GM18868 (cell line): ENCODE data around the gene MAG.
"Not testable (repeated sequence)": the region's sequence is repeated elsewhere in the genome, so short reads cannot be mapped to it uniquely, and the experiment has no call there.

Experiments
- ATAC-seq: cut with Tn5 transposase; IDR thresholded peaks from one replicate; pipeline ENCODE4 v1.9.1; 2021; ENCODE audit warnings: mild to moderate bottlenecking, moderate library complexity; ENCODE audit not compliant: unreplicated experiment

Gene MAG

GRCh38 chr19:35279985-35280821 lies 11.8 kb upstream of the MAG start:
- ATAC-seq, result no peak

DNA sequence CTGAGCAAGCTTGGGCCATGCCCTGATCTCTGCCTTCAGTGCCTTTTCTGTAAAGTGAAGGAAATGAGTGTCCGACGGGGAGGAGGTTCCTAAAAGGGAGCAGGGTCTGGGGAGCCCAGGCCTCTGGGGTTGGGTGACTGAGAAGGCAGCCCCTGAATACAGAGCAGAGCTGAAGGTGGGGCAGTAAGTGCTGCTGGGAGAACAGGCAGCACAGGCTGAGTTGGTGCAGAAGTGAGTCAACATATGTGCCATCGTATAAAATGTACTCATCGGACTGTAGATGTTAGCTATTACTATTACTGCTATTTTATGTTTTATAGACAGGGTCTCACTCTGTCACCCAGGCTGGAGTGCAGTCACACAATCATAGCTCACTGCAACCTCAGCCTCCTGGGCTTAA lies 10.7 kb upstream of the MAG start:
- ATAC-seq, result no peak

DNA sequence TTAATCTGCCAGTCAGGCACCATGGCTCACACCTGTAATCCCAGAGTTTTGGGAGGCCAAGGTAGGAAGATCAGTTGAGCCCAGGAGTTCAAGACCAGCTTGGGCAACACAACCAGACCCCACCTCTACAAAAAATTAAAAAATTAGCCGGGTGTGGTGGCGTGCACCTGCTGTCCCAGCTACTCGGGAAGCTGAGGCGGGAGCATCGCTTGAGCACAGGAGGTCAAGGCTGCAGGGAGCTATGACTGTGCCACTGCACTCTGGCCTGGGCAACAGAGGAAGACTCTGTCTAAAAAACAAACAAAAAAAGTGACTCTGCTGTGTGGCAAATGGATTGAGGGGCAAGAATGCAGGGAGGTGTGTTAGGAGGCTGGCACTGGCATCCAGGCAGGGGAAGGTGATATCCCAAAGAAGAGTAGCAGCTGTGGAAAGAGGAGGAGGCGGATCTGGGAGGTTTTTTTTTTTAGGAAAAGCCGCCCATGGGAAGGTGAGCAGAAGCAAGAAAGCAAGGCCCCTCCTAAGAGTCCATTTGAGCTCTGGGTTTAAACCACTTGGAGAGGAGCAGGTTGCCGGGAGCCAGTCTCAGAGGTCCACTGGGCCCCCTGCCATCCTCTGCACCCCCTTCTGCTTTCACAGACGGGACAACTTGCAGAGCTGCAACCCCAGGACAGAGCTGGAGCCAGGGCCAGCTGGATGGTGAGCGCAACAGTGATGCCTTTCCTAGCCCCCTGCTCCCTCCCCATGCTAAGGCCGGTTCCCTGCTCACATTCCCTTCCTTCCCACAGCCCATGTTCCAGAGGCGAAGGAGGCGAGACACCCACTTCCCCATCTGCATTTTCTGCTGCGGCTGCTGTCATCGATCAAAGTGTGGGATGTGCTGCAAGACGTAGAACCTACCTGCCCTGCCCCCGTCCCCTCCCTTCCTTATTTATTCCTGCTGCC lies 7.5 kb upstream of the MAG start:
- no peak for ATAC-seq

GRCh38 chr19:35285095-35285449 lies 6.9 kb upstream of the MAG start:
- ATAC-seq, result no peak

GRCh38 chr19:35285465-35285864 lies 6.5 kb upstream of the MAG start:
- not testable (repeated sequence) for ATAC-seq

DNA sequence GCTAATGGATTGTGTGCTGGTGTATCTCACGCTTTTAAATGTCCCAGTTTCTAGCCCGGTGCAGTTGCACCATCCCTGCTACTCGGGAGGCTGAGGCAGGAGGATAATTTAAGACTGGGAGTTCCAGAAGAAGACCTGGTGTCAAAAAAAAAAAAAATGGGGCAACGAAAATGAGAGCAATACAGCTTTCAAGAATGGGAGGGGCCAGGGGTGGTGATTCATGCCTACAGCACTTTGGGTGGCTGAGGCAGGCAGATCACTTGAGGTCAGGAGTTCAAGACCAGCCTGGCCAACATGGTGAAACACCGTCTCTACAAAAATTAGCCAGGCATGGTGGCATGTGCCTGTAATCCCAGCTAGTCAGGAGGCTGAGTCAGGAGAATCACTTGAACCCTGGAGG lies 5.9 kb upstream of the MAG start:
- ATAC-seq, result not testable (repeated sequence)

DNA sequence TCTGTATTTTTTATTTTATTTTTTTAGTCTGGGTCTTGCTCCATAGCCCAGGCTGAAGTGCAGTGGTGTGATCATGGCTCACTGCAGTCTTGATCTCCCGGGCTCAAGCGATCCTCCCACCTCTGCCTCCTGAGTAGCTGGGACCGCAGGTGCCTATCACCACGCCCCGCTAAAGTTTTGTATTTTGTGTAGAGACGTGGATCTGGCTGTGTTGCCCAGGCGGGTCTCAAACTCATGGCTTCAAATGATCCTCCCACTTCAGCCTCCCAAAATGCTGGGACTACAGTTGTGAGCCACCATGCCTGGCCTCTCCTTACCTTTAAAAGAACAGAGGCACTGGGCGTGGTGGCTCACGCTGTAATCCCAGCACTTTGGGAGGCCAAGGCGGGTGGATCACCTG lies 4.2 kb upstream of the MAG start:
- ATAC-seq, result no peak

GRCh38 chr19:35288331-35288730 lies 3.6 kb upstream of the MAG start:
- ATAC-seq, result no peak

DNA sequence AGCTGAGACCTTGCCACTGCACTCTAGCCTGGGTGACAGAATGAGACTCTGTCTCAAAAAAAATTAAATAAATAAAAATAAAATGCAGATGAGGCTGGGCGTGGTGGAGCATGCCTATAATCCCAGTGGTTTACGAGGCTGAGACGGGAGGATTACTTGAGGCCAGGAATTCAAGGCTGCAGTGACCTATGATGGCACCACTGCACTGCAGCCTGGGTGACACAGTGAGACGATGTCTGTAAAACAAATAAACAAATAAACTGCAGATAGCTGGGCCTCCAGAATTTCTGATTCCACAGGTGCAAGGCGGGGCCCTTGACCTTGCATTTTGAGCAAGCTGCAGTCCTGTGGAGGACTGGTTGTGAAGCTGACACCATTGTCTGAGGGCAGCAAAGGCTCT lies 3.1 kb upstream of the MAG start:
- no peak for ATAC-seq

- ATAC-seq, result no peak
Measured at GRCh38 chr19:35290381-35291127, 1.4 kb upstream of the MAG start.

GRCh38 chr19:35291259-35291658 lies 702 bp upstream of the MAG start:
- ATAC-seq, result no peak

DNA sequence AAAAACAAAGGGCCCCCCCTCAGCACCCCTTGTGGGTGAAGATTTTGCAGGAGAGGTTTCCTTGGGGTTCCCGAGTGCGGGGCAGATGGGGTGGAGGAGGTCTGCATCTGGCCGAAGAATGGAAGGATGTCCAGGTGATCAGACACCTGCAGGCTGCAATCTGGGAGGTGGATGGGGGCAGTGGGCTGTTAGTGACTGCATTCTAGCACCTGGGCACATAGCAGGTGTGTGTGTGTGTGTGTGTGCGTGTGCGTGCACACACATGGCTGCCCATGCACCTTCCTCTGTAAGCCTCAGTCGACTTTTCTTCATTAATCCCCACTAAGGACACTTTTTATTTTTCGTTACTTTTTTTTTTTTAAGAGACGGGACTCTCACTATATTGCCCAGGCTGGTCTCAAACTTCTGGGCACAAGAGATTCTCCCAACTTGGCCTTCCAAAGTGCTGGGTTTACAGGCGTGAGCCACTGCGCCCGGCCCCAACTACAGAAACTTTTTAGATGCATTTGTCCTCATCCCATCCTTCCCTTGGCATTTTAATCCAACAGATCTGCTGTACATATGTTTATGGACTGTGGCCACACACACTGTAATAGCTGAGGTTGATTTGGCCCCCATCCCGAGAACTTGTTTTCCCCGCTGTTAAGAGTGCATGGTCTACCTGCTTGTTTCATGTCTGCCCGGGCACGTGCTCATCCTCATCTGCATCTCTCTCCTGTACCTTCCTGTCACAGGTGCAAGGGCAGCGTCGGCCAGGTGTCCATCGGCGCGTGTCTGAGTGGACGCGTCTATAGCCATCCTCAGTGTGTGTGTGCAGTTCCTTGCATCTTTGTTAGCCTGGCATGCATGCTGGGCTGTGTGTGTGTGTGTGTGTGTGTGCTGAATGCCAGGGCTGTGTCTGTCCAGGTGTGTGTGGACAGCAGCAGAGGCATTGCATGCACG lies 731 bp downstream of the MAG start:
- no peak for ATAC-seq

DNA sequence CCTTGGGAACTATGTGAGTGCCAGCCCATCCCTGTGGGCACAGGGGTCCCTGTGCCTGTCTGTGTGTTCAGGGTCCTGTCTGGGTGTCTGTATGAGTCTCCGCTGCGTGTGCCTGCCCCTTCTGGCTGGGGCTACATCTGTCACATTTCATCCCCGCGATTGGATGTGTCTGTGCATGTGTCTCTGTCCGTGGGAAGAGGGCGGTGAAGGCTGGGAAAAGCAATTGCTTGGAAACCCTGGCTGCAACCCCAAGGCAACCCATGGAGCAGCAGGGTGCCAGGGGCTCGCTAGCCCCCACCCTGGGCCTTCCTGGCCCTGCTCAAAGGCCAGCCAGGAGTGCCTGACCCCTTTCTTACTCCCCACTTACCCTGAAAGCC lies 1.4 kb downstream of the MAG start:
- no peak for ATAC-seq

GRCh38 chr19:35293808-35294207 lies 1.8 kb downstream of the MAG start:
- ATAC-seq, result no peak

GRCh38 chr19:35294328-35294727 lies 2.4 kb downstream of the MAG start:
- ATAC-seq, result no peak

GRCh38 chr19:35294859-35295791 lies 3.2 kb downstream of the MAG start:
- no peak for ATAC-seq

DNA sequence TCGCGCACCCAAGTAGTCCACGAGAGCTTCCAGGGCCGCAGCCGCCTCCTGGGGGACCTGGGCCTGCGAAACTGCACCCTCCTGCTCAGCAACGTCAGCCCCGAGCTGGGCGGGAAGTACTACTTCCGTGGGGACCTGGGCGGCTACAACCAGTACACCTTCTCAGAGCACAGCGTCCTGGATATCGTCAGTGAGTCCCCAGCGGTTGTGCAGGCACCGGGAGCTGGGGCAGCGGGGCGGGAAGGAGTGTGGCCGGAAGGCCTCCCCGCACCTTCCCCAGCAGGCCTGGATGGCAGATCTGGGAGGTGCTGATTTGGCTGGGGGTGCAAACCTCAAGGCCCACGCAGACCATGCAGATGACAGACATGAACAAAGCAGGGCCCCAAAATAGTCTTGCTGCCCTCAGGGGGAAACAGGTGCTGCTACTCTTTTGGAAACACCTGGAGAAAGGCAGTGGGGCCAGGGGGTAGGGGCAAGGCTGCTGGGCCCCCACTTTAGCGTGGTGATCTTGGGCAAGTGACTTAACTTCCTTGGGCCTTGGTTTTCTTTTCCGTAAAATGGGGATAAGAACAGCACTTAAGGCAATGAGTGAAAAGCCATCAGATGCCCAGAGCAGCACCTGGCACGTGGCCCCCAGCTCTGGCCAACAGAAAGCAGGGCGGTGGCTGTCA lies 4.0 kb downstream of the MAG start:
- ATAC-seq, result no peak

DNA sequence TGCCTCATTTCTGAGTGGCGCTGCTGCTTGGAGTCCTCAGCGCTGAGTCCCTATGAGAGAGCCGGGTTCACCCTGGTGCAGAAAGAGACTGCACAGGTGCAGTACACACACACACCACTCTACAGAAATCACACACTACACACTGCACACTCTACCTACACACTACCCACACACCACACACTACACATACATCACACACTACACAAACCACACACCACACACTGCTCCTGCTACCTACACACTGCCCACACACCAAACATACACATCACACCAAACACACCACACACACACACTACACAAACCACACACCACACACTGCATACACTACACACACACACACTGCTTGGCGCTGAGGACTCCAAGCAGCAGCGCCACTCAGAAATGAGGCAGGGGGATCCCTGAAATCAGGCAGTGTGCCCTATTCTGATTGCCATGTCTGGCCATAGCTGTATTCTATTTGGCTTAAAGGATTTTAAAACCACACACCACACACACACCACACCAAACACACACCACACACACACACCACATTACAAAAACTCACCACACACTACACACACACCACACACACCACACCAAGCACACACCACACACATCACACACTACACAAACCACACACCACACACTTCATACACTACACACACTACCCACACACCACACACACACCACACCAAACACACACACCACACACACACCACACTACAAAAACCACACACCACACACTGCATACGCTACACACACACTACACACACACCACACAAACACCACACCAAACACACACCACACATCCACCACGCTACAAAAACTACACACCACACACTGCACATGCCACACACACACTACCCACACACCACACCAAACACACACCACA lies 4.9 kb downstream of the MAG start:
- ATAC-seq, result no peak
